ENCODE data around the gene CGREF1.

GRCh38 chr2:27135478-27135955 is 16.6 kb upstream of the CGREF1 start:
- TF ChIP-seq, protein P1, sequence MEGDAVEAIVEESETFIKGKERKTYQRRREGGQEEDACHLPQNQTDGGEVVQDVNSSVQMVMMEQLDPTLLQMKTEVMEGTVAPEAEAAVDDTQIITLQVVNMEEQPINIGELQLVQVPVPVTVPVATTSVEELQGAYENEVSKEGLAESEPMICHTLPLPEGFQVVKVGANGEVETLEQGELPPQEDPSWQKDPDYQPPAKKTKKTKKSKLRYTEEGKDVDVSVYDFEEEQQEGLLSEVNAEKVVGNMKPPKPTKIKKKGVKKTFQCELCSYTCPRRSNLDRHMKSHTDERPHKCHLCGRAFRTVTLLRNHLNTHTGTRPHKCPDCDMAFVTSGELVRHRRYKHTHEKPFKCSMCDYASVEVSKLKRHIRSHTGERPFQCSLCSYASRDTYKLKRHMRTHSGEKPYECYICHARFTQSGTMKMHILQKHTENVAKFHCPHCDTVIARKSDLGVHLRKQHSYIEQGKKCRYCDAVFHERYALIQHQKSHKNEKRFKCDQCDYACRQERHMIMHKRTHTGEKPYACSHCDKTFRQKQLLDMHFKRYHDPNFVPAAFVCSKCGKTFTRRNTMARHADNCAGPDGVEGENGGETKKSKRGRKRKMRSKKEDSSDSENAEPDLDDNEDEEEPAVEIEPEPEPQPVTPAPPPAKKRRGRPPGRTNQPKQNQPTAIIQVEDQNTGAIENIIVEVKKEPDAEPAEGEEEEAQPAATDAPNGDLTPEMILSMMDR (conservative IDR thresholded peaks at IDR 0.05): no peak
- TF ChIP-seq EZH2 (IDR thresholded peaks at IDR 0.05; ENCODE audit: low read depth): no peak

Data from PC-9 (cell line).